Measurements from ENCODE around the gene TMEM269. TPM values are rescaled to one million over a fixed set of nuclear protein-coding genes. Genes with fewer than 3 reads are reported as not detected.
A peak's percentile ranks its signal among the peaks of the same experiment; 100 is the strongest.

TMEM269 gene
- total and polyA plus RNA-seq, 2 experiments from 2014 or later: not detected

DNA sequence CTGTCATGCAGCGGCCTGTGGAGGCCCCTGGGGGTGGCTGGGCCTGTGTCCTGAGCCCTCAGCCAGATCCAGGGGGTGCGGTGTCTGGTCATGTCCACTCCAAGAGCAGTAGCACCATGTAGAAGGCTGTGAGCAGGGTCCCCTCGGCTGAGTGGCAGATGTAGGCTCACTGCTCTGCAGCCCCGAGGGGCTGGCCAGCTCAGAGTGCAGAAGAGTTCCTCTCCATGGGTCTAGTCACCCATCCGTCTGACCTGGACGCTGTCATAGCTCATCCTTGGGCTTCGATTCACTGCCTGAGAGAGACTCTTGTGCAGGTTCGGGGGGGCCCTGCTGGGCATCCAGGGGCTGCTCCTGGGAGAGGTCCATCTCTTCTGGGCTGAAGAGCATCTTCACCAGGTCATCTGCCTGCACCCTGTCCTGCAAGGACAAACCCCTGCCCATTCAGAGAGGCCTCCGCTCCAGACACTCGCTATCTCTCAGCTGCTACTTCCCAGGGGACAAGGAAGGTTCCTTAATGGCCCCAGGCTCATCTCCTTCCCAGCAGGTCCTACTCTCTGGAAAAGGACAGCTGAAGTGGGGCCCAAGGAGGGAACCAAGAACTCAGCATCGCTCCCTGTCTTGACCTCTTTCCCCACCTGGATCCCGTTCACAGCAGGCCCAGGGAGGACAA, 38.2 kb upstream of the TMEM269 start:
- Histone ChIP-seq H3K4me3 (no peak overlapping the region), H3K4me2 (ENCODE audit: unreplicated experiment) (no peak overlapping the region), H3K9me3 (ENCODE audit: low read depth) (no peaks in the 10 kb centered on the region), H3K27me3 (replicated peaks; ENCODE audit: insufficient read depth) (no peaks in the 10 kb centered on the region), H3K79me2 (ENCODE audit: insufficient read depth) (no peaks in the 10 kb centered on the region), H3K4me1 (ENCODE audit: insufficient read depth) (no peaks in the 10 kb centered on the region), H3K9ac (no peak overlapping the region), H4K20me1 (ENCODE audit: insufficient read depth) (no peaks in the 10 kb centered on the region), H3K9me2 (ENCODE audit: insufficient read depth) (no peaks in the 10 kb centered on the region), H2AFZ (no peak overlapping the region), H3K27ac (no peak overlapping the region), H3F3A (ENCODE audit: insufficient read depth) (peaks cover 15% of the 10 kb centered on the region), H3K36me3 (ENCODE audit: low read depth) (peaks cover 14% of the 10 kb centered on the region)
- TF ChIP-seq EZH2 (IDR thresholded peaks at IDR 0.05; ENCODE audit: insufficient read depth, poor library complexity, severe bottlenecking): no peak
- TF ChIP-seq EZH2phosphoT487 (IDR thresholded peaks at IDR 0.05; ENCODE audit: insufficient read depth, low read depth): no peak
- no peak for DNase-seq
- in situ Hi-C loops (cut with MboI): no loop called here
- WGBS, 2 experiments (ENCODE audit: low coverage in 1 of 2, low lambda C conversion rate in 2 of 2, missing lambda C conversion rate in 2 of 2): 90 to 95% methylated on average over 12 of the region's 12 CpGs

DNA sequence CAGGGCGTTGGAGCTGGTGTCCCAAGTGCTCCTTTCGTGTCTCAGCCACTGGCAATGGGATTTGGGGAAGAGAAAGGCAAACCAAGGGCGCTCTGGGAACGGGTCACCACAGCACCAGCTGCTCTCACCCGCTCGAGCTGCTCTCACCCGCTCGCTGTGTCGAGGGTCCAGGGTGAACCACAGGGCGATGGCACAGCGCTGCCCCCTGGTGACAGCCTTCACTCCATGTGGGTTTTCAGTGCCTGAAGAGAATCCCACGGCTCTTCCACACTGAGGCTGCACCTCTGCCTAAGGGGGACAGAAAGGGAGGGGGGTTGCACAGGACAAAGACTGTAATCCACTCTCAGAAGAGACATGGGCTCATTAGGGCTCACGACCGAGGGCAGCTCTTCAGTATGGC, 37.7 kb upstream of the TMEM269 start:
- in situ Hi-C loops (cut with MboI): no loop called here
- H3K4me1 ChIP-seq (ENCODE audit: insufficient read depth): no peaks in the 10 kb centered on the region
- 73 to 76% methylated on average over 14 of the region's 14 CpGs for WGBS, 2 experiments (ENCODE audit: low coverage in 1 of 2, low lambda C conversion rate in 2 of 2, missing lambda C conversion rate in 2 of 2)
- DNase-seq: peak; percentile 33
- H3K9me2 ChIP-seq (ENCODE audit: insufficient read depth): no peaks in the 10 kb centered on the region
- H3K4me2 ChIP-seq (ENCODE audit: unreplicated experiment): no peak overlapping the region
- H3F3A ChIP-seq (ENCODE audit: insufficient read depth): peaks cover 15% of the 10 kb centered on the region
- TF ChIP-seq EZH2 (IDR thresholded peaks at IDR 0.05; ENCODE audit: insufficient read depth, poor library complexity, severe bottlenecking): no peak
- no peak for TF ChIP-seq EZH2phosphoT487 (IDR thresholded peaks at IDR 0.05; ENCODE audit: insufficient read depth, low read depth)
- H3K9me3 ChIP-seq (ENCODE audit: low read depth): no peaks in the 10 kb centered on the region
- no peaks in the 10 kb centered on the region for H4K20me1 ChIP-seq (ENCODE audit: insufficient read depth)
- H3K27ac ChIP-seq: no peak overlapping the region
- no peak overlapping the region for H3K4me3 ChIP-seq
- no peaks in the 10 kb centered on the region for H3K27me3 ChIP-seq (replicated peaks; ENCODE audit: insufficient read depth)
- no peak overlapping the region for H2AFZ ChIP-seq
- no peak overlapping the region for H3K9ac ChIP-seq
- H3K36me3 ChIP-seq (ENCODE audit: low read depth): peaks cover 20% of the 10 kb centered on the region
- H3K79me2 ChIP-seq (ENCODE audit: insufficient read depth): 0 out of 2 replicates have a peak, but pooled peaks cover 2% of the 10 kb centered on the region

DNA sequence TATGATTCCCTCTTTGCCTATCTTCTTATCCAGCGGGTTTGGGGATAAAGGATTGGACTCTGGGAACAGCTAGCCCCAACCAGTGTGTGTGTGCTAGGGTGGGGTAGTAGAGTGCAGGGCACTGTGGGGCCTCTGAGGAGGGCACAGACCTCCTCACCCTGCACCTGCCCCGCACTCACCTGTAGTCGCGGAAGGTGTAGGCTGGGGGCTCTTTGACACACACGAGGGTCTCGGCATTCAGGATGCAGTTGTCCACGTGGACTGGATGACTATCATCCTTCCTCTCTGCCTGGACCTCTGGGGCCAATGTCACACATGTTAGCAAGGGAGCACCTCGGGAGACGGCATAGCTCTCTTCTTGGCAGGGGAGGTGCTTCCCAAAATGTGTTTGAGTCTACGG, 36.8 kb upstream of the TMEM269 start:
- H3K9ac ChIP-seq: no peak overlapping the region
- no peak overlapping the region for H3K4me3 ChIP-seq
- H3K27me3 ChIP-seq (replicated peaks; ENCODE audit: insufficient read depth): no peaks in the 10 kb centered on the region
- peaks cover 4% of the 10 kb centered on the region; the same call in 1 of the 2 replicates for H3K4me1 ChIP-seq (ENCODE audit: insufficient read depth)
- no peak overlapping the region for H3K27ac ChIP-seq
- no peak for TF ChIP-seq EZH2phosphoT487 (IDR thresholded peaks at IDR 0.05; ENCODE audit: insufficient read depth, low read depth)
- TF ChIP-seq EZH2 (IDR thresholded peaks at IDR 0.05; ENCODE audit: insufficient read depth, poor library complexity, severe bottlenecking): no peak
- peaks cover 7% of the 10 kb centered on the region; the same call in 1 of the 2 replicates for H3K79me2 ChIP-seq (ENCODE audit: insufficient read depth)
- H3K36me3 ChIP-seq (ENCODE audit: low read depth): peaks cover 27% of the 10 kb centered on the region
- H3K9me3 ChIP-seq (ENCODE audit: low read depth): no peaks in the 10 kb centered on the region
- in situ Hi-C loops (cut with MboI): no loop called here
- no peaks in the 10 kb centered on the region for H4K20me1 ChIP-seq (ENCODE audit: insufficient read depth)
- 76 to 80% methylated on average over 10 of the region's 10 CpGs for WGBS, 2 experiments (ENCODE audit: low coverage in 1 of 2, low lambda C conversion rate in 2 of 2, missing lambda C conversion rate in 2 of 2)
- no peaks in the 10 kb centered on the region for H3K9me2 ChIP-seq (ENCODE audit: insufficient read depth)
- peaks cover 15% of the 10 kb centered on the region for H3F3A ChIP-seq (ENCODE audit: insufficient read depth)
- DNase-seq: no peak
- no peak overlapping the region for H2AFZ ChIP-seq
- H3K4me2 ChIP-seq (ENCODE audit: unreplicated experiment): no peak overlapping the region

DNA sequence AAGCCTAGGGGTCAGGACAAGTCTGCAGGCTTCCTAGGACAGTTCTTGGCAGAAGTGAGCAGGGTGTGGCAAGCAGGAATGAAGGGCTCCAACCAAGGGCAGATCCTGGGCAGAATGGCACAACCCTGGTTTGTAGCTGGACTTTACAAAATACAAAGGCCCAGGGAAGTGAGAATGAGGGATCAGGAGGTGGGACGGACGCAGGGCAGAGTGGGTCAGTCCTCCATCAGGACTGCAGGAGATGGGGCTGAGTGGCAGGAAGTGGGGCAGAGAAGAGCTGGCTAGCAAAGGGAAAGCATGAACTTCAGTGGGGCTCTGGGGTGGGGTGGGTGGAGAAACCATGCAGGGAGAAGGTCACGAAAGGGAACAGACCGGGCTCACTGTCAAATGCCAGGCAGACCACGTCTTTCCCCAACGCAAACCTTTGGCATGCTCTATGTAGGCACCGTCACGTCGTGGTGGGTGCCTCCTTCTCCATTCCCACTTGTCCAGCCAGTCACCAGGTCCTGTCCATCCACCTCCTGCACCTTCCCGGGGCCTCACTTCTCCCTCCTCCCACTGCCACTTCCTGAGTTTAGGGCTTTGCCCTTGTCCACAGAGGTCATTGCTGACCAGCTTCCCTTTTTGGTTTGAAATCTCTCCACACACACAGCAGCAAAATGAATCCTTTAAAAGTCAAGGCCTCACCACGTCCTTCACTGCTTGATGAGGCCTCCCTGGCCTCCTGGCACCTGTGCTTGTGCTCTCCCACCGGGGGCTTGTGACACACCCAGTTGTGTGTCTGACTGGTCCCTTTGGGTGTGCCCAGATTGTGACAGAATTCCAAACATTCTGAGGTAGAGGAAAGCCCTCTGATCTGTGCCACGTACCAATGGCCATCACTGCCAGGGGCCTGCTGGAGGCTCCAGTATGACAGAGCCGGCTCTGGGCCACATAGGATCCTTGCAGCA, 36.1 kb upstream of the TMEM269 start:
- in situ Hi-C loops (cut with MboI): no loop called here
- Histone ChIP-seq H3K4me3 (no peak overlapping the region), H3F3A (ENCODE audit: insufficient read depth) (peaks cover 19% of the 10 kb centered on the region), H3K79me2 (ENCODE audit: insufficient read depth) (peaks cover 7% of the 10 kb centered on the region; the same call in 1 of the 2 replicates), H4K20me1 (ENCODE audit: insufficient read depth) (no peaks in the 10 kb centered on the region), H3K36me3 (ENCODE audit: low read depth) (peaks cover 27% of the 10 kb centered on the region), H3K9me3 (ENCODE audit: low read depth) (no peaks in the 10 kb centered on the region), H3K4me1 (ENCODE audit: insufficient read depth) (peaks cover 11% of the 10 kb centered on the region), H3K27me3 (replicated peaks; ENCODE audit: insufficient read depth) (no peaks in the 10 kb centered on the region), H3K27ac (no peak overlapping the region), H2AFZ (no peak overlapping the region), H3K4me2 (ENCODE audit: unreplicated experiment) (no peak overlapping the region), H3K9ac (no peak overlapping the region), H3K9me2 (ENCODE audit: insufficient read depth) (no peaks in the 10 kb centered on the region)
- no peak for DNase-seq
- TF ChIP-seq EZH2 (IDR thresholded peaks at IDR 0.05; ENCODE audit: insufficient read depth, poor library complexity, severe bottlenecking): no peak
- no peak for TF ChIP-seq EZH2phosphoT487 (IDR thresholded peaks at IDR 0.05; ENCODE audit: insufficient read depth, low read depth)
- WGBS, 2 experiments (ENCODE audit: low coverage in 1 of 2, low lambda C conversion rate in 2 of 2, missing lambda C conversion rate in 2 of 2): 90% methylated on average over 13 to 14 of the region's 14 CpGs
